Measurements from ENCODE around the gene PNMA6E. TPM values are rescaled to one million over a fixed set of nuclear protein-coding genes. Genes with fewer than 3 reads are reported as not detected.
A peak's percentile ranks its signal among the peaks of the same experiment; 100 is the strongest.

Gene PNMA6E
- total RNA-seq, 1 donor from 2014 or later, result not detected

DNA sequence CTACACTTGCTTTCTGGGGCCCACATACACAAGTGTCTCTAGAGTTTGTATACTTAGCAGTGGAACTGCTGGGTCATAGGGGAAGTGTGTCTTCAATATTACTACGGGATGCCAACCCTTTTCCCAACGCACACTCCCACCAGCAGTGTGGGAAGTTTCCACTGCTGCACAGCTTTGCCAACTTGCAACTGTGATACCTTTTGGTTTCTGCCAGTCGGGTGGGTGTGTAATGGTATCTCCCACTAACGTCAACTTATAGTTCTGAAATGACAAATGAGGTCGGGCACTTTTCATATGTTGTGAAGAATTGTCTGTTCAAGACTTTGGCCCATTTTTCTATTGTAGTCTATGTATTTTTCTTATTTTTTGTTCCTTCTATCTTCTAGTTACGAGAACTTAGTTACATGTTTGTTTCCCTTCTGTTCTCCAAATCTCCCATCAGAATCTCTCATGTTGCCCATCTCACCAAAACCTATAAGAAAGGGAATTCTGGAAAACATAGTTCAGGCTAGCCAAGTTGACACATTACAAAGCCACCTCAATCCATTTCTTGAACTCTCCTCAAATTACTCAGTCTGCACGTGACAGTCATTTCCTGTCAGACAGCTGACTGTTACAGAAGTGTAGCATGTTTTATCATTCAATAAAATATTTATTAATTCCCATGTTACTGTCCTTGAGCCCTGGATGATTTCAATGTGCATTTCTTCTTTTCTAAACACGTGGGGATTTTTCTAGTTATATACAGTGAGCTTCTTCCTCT is 30.7 kb downstream of the PNMA6E start:
- TF ChIP-seq, protein P1, sequence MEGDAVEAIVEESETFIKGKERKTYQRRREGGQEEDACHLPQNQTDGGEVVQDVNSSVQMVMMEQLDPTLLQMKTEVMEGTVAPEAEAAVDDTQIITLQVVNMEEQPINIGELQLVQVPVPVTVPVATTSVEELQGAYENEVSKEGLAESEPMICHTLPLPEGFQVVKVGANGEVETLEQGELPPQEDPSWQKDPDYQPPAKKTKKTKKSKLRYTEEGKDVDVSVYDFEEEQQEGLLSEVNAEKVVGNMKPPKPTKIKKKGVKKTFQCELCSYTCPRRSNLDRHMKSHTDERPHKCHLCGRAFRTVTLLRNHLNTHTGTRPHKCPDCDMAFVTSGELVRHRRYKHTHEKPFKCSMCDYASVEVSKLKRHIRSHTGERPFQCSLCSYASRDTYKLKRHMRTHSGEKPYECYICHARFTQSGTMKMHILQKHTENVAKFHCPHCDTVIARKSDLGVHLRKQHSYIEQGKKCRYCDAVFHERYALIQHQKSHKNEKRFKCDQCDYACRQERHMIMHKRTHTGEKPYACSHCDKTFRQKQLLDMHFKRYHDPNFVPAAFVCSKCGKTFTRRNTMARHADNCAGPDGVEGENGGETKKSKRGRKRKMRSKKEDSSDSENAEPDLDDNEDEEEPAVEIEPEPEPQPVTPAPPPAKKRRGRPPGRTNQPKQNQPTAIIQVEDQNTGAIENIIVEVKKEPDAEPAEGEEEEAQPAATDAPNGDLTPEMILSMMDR (IDR thresholded peaks at IDR 0.05), result no peak
- TF ChIP-seq POLR2A (IDR thresholded peaks at IDR 0.05), result no peak
- no peak for TF ChIP-seq POLR2AphosphoS5 (IDR thresholded peaks at IDR 0.05; ENCODE audit: insufficient read depth in 1 of 2, low read depth in 1 of 2)
- peak in 1 of 2 donors; percentile 28 for DNase-seq (ENCODE audit: extremely low spot score in 2 of 2)
- no peaks in the 10 kb centered on the region for H3K36me3 ChIP-seq
- no peak overlapping the region for H3K4me3 ChIP-seq
- no peaks in the 10 kb centered on the region for H3K9me3 ChIP-seq
- no peak overlapping the region for H3K27ac ChIP-seq
- H3K27me3 ChIP-seq, result no peaks in the 10 kb centered on the region
- no peaks in the 10 kb centered on the region for H3K4me1 ChIP-seq
- intact Hi-C loops (cut with DNase I), result no loop called here

DNA sequence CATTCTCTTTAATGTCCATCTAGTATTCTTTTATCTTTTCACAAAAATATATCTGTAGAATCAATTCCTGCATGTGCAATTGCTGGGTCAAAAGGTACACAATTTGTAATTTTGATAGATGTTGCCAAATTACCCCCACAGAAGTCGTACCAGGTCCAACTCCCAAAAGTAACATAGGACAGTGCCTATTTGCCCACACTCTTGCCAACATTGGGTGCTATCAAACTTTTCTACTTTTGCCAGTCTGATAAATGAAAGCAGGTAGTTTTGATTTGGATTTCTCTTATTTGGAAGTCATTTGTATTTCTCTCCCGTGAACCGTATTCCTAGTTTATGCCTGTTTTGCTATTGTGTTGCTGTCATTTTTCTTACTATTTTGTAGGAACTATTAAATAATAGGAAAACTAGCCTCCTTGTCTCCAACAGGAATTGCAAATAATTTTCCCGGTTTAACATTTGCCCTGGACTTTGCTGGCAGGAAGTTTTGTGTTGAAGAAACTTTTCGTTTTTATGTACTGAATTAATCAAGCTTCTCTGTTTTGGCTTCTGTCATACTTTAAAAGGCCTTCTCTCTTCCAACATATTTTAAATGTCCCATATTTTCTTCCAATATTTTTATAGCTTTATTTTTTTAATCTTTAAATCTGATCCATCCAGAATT is 34.1 kb downstream of the PNMA6E start:
- TF ChIP-seq, protein P1 (IDR thresholded peaks at IDR 0.05), result no peak
- no peak for TF ChIP-seq POLR2A (IDR thresholded peaks at IDR 0.05)
- no peak for TF ChIP-seq POLR2AphosphoS5 (IDR thresholded peaks at IDR 0.05; ENCODE audit: insufficient read depth in 1 of 2, low read depth in 1 of 2)
- intact Hi-C loops (cut with DNase I), result no loop called here
- Histone ChIP-seq H3K36me3 (no peaks in the 10 kb centered on the region), H3K4me1 (no peaks in the 10 kb centered on the region), H3K27ac (no peak overlapping the region), H3K27me3 (no peaks in the 10 kb centered on the region), H3K4me3 (no peak overlapping the region), H3K9me3 (no peaks in the 10 kb centered on the region)
- DNase-seq (ENCODE audit: extremely low spot score in 2 of 2), result no peak

DNA sequence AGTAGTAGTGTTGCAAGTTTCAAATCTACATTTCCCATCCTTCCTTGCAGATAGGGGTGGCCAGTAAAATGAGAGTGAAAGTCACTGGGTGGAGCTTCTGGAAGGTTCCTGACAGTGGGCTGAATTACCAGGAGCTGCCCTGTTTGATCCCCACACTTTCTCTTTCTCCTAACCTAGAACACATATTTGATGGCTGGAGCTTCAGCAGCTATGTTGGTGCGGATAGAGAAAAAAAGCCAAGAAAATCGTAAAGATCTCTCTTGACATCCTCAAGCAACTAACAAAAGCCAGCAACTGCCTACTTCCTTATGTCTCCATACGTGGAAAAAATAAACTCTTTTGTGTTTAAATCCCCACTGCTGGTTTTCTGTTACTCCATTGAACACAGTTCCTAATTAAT is 35.0 kb downstream of the PNMA6E start:
- intact Hi-C loops (cut with DNase I), result no loop called here
- H3K27me3 ChIP-seq, result no peaks in the 10 kb centered on the region
- H3K4me3 ChIP-seq, result no peak overlapping the region
- no peaks in the 10 kb centered on the region for H3K36me3 ChIP-seq
- TF ChIP-seq POLR2AphosphoS5 (IDR thresholded peaks at IDR 0.05; ENCODE audit: insufficient read depth in 1 of 2, low read depth in 1 of 2) (no peak), POLR2A (IDR thresholded peaks at IDR 0.05) (no peak)
- TF ChIP-seq, protein P1 (IDR thresholded peaks at IDR 0.05), result no peak
- DNase-seq (ENCODE audit: extremely low spot score in 2 of 2), result peak in 1 of 2 donors; percentile 10
- H3K4me1 ChIP-seq, result no peaks in the 10 kb centered on the region
- H3K27ac ChIP-seq, result no peak overlapping the region
- no peaks in the 10 kb centered on the region for H3K9me3 ChIP-seq

DNA sequence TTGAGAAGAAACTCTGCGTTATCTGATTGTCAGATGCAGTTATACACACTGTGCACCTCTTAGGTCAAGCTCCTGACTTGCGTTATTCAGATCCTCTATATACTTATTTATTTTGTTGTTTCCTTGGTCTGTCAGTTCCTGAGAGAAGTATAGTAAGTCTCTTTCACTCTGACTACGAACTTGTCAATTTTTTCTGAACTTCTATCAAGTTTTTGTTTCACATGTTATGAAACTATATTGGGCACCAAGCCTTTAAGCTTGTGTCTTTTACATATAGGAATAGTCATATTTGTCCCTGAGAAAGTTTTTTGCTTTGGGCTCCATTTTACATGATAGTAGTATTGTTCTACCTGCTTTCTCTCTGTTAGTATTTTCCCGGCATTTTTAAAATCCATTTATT is 35.5 kb downstream of the PNMA6E start:
- intact Hi-C loops (cut with DNase I), result no loop called here
- TF ChIP-seq POLR2AphosphoS5 (IDR thresholded peaks at IDR 0.05; ENCODE audit: insufficient read depth in 1 of 2, low read depth in 1 of 2) (no peak), POLR2A (IDR thresholded peaks at IDR 0.05) (no peak)
- TF ChIP-seq, protein P1 (IDR thresholded peaks at IDR 0.05), result no peak
- H3K27me3 ChIP-seq, result no peaks in the 10 kb centered on the region
- DNase-seq (ENCODE audit: extremely low spot score in 2 of 2), result no peak
- H3K27ac ChIP-seq, result no peak overlapping the region
- no peaks in the 10 kb centered on the region for H3K9me3 ChIP-seq
- H3K36me3 ChIP-seq, result no peaks in the 10 kb centered on the region
- H3K4me1 ChIP-seq, result no peaks in the 10 kb centered on the region
- H3K4me3 ChIP-seq, result no peak overlapping the region

Measured in vagina (tissue), 2 donors.